GM12878 (cell line): ENCODE results near the gene TRIM67. TPM values are rescaled to one million over a fixed set of nuclear protein-coding genes. Genes with fewer than 3 reads are reported as not detected.

ENCODE experiments used
- ATAC-seq: fragments of 200-7000 bp; cut with Tn5 transposase; 3 replicates; pipeline ENCODE4 v1.9.1; 2020; ENCODE audit warnings: mild to moderate bottlenecking, moderate library complexity
- BruUV-seq: library from RNA; stranded (reverse); fragments of 400-500 nt; replicated peaks from 2 replicates; lab custom pipeline; 2021; lab: Mats Ljungman, UMichigan
- CTCF ChIA-PET: fragments of 300-600 bp; sonication (Branson Sonifier 250); formaldehyde crosslinking; extraction: SDS; loops from one replicate; lab custom pipeline; 2021; ENCODE audit warnings: inconsistent platforms; lab: Yijun Ruan, JAX
- POLR2A ChIA-PET: fragments of 350-600 bp; formaldehyde crosslinking; extraction: SDS; loops from one replicate; lab custom pipeline; 2021; ENCODE audit warnings: inconsistent platforms; lab: Charles Lee
- RAD21 ChIA-PET: fragments of 300-600 bp; sonication (Branson Sonifier 250); formaldehyde crosslinking; loops from one replicate; lab custom pipeline; 2023; ENCODE audit warnings: antibody characterized with exemption; ENCODE audit not compliant: unreplicated experiment; lab: Charles Lee
- SMC1A ChIA-PET: fragments of 300-600 bp; sonication (Branson Sonifier 250); formaldehyde crosslinking; loops from one replicate; lab custom pipeline; 2023; ENCODE audit not compliant: unreplicated experiment, uncharacterized antibody; lab: Charles Lee
- DNase-seq: peaks from one replicate; pipeline ENCODE4 v3.0.0-alpha.2; 2011; ENCODE audit warnings: low read depth, low spot score
- FAIRE-seq: peaks from 3 replicates; lab custom pipeline; 2011; peaks lifted over from hg19 to GRCh38; lab: Jason Lieb, UNC
- H2AFZ ChIP-seq: 2 replicates; pipeline ENCODE4 v1.6.0; 2011; ENCODE audit warnings: low read depth, low read length, control low read depth; ENCODE audit not compliant: control insufficient read depth
- H3K27ac ChIP-seq: 2 replicates; pipeline ENCODE4 v1.5.1; 2011; ENCODE audit warnings: control low read depth; ENCODE audit not compliant: control insufficient read depth, insufficient read depth
- H3K27me3 ChIP-seq, 2 experiments: replicated peaks in 1 of 2; 2 replicates each; pipeline versions ENCODE4 v1.6.0 to v1.6.1; 2011; ENCODE audit warnings: low read length in 1 of 2; ENCODE audit not compliant: control insufficient read depth in 2 of 2, insufficient read depth in 2 of 2
- H3K36me3 ChIP-seq, 2 experiments: 2 replicates each; pipeline ENCODE4 v1.5.1; 2011; ENCODE audit warnings: low read length in 1 of 2; ENCODE audit not compliant: control insufficient read depth in 2 of 2, insufficient read depth in 2 of 2
- H3K4me1 ChIP-seq: 2 replicates; pipeline ENCODE4 v1.6.1; 2011; ENCODE audit warnings: mild to moderate bottlenecking, low read length, moderate library complexity, mixed read lengths; ENCODE audit not compliant: control insufficient read depth, insufficient read depth
- H3K4me2 ChIP-seq: 2 replicates; pipeline ENCODE4 v1.6.0; 2011; ENCODE audit warnings: control low read depth; ENCODE audit not compliant: control insufficient read depth, insufficient read depth
- H3K4me3 ChIP-seq: fragments of 200-600 bp; sonication (generic); 2 replicates; pipeline ENCODE4 v1.5.1; 2016
- H3K79me2 ChIP-seq: 2 replicates; pipeline ENCODE4 v1.6.0; 2011; ENCODE audit warnings: low read length; ENCODE audit not compliant: control insufficient read depth, insufficient read depth
- H3K9ac ChIP-seq: 2 replicates; pipeline ENCODE4 v1.8.0; 2011; ENCODE audit warnings: low read length, control low read depth, mixed read lengths; ENCODE audit not compliant: control insufficient read depth, insufficient read depth
- H3K9me3 ChIP-seq: replicated peaks from 3 replicates; pipeline ENCODE4 v1.5.1; 2011; ENCODE audit warnings: mild to moderate bottlenecking, low read length; ENCODE audit not compliant: control insufficient read depth, insufficient read depth
- H4K20me1 ChIP-seq: 2 replicates; pipeline ENCODE4 v1.6.0; 2011; ENCODE audit not compliant: control insufficient read depth, insufficient read depth
- E2F8 ChIP-seq: fragments of 450-650 bp; IDR thresholded peaks from 2 replicates; pipeline ENCODE4 v1.6.1; 2018; ENCODE audit warnings: mild to moderate bottlenecking, low read depth, moderate library complexity; ENCODE audit not compliant: partially characterized antibody
- NR2F1 ChIP-seq: fragments of 450-650 bp; conservative IDR thresholded peaks from 2 replicates; pipeline ENCODE4 v1.6.1; 2017; ENCODE audit warnings: mild to moderate bottlenecking
- RELA ChIP-seq: fragments of 450-650 bp; IDR thresholded peaks from 2 replicates; pipeline ENCODE4 v1.8.0; 2014; ENCODE audit warnings: borderline replicate concordance; ENCODE audit not compliant: partially characterized antibody
- REST ChIP-seq: IDR thresholded peaks from 2 replicates; pipeline ENCODE4 v1.6.1; 2012; ENCODE audit warnings: mild to moderate bottlenecking, low read depth, low read length
- SREBF1 ChIP-seq: IDR thresholded peaks from 2 replicates; pipeline ENCODE4 v1.6.1; 2012; ENCODE audit warnings: mild to moderate bottlenecking, low read length
- SUPT20H ChIP-seq: IDR thresholded peaks from 2 replicates; pipeline ENCODE4 v1.6.1; 2011; ENCODE audit warnings: low read depth, mild to moderate bottlenecking, low read length, moderate library complexity, borderline replicate concordance; ENCODE audit not compliant: control insufficient read depth
- WGBS: methylation state at CpG from one replicate; pipeline ENCODE4 v1.1.6; 2016; ENCODE audit warnings: low lambda C conversion rate; ENCODE audit not compliant: insufficient replicate concordance, insufficient coverage; ENCODE audit errors: missing lambda C conversion rate; 5-methylcytosine and 5-hydroxymethylcytosine counted together
- in situ Hi-C: fragments of 300-500 bp; cut with MboI; formaldehyde crosslinking; loops from 9 replicates; pipeline ENCODE4 v1.14.3; 2018; ENCODE audit warnings: mixed read lengths
- intact Hi-C: fragments of 100-400 bp; cut with micrococcal nuclease; formaldehyde crosslinking; loops from one replicate; pipeline ENCODE4 v1.14.2; 2022; ENCODE audit not compliant: unreplicated experiment
- polyA plus RNA-seq, 11 experiments: library from polyadenylated mRNA; depleted of rRNA in 4 of 11; unstranded in 6 of 11; stranded (reverse) in 5 of 11; fragments of >200 nt; fragmentation: Nextera tagmentation in 4 of 11; fragmentation: Illumina TruSeq in 1 of 11; extraction: Ambion mirVana in 4 of 11; extraction: Trizol in 1 of 11; gene quantifications; 1 replicate in 1 of 11; 2 replicates in 10 of 11; pipeline versions ENCODE4 v1.2.1 to v1.2.3, GENCODE V29; 2011 to 2016; ENCODE audit warnings: inconsistent platforms in 2 of 11, missing spikeins in 2 of 11, low read depth in 1 of 11
- total RNA-seq, 4 experiments: library from RNA; depleted of rRNA in 3 of 4; stranded (reverse); fragments of >200 nt in 3 of 4; fragmentation: Illumina TruSeq in 1 of 4; extraction: Trizol in 1 of 4; gene quantifications; 2 replicates each; pipeline versions ENCODE4 v1.2.1 to v1.2.3, GENCODE V29; 2013 to 2021

Gene TRIM67
- total and polyA plus RNA-seq, 10 of the 15 experiments (the other 5 are each of a cell fraction or from before 2014, with no cell fraction given) = under 0.01 to 0.01 TPM; not detected in 8

GRCh38 chr1:231162297-231162969 is 575 bp downstream of the TRIM67 start:
- Histone ChIP-seq H3K9ac (no peak overlapping the region), H3K4me3 (no peak overlapping the region), H3K9me3 (no peaks in the 10 kb centered on the region; the same call in 2 of the 3 replicates), H4K20me1 (no peaks in the 10 kb centered on the region), H3K36me3 (no peaks in the 10 kb centered on the region), H3K4me1 (no peaks in the 10 kb centered on the region), H2AFZ (no peak overlapping the region), H3K4me2 (0 out of 2 replicates have a peak overlapping the region, but pooled peaks have one; percentile 42), H3K79me2 (no peaks in the 10 kb centered on the region)
- no TSS peak for BruUV-seq
- ChIA-PET RAD21 (no interaction called here), CTCF (no interaction called here), SMC1A (no interaction called here)
- FAIRE-seq (no peak), DNase-seq (no peak), ATAC-seq (peak; percentile 52)
- WGBS = 40% methylated on average over 57 of the region's 71 CpGs
- intact Hi-C loops = no loop called here
- TF ChIP-seq E2F8 (no peak), SUPT20H (no peak), SREBF1 (no peak), REST (peak; percentile 85), RELA (no peak), NR2F1 (0 out of 2 replicates have a peak, but pooled peaks have one; percentile 13)
- TF ChIP-seq, all 136 proteins: peak for 2
- in situ Hi-C loops = no loop called here
- POLR2A ChIA-PET = no interaction called here
- Histone ChIP-seq H3K27ac (no peak overlapping the region), H3K27me3 (peaks cover 4 to 14% of the 10 kb centered on the region in 2 experiments)
